Kidney (tissue), 14 donors: ENCODE measurements around the gene CELF5. TPM values are rescaled to one million over a fixed set of nuclear protein-coding genes. Genes with fewer than 3 reads are reported as not detected.
A peak's percentile ranks its signal among the peaks of the same experiment; 100 is the strongest.

Source experiments
- DNase-seq, 5 donors: peaks; one replicate each; pipeline ENCODE4 v3.0.0-alpha.2; 2013 to 2020
- FAIRE-seq: peaks from 2 replicates; lab custom pipeline; 2012; peaks lifted over from hg19 to GRCh38; lab: Jason Lieb, UNC
- H3K27ac ChIP-seq, 2 donors: one replicate each; pipeline ENCODE4 v1.7.0; 2013; ENCODE audit warnings: low read depth in 2 of 2, low read length in 2 of 2, inconsistent platforms in 1 of 2
- H3K27me3 ChIP-seq: one replicate; pipeline ENCODE4 v1.7.1; 2013; ENCODE audit warnings: low read length, inconsistent platforms; ENCODE audit not compliant: control insufficient read depth, insufficient read depth
- H3K36me3 ChIP-seq, 3 donors: one replicate each; pipeline versions ENCODE4 v1.7.0 to v1.7.1; 2013; ENCODE audit warnings: low read length in 3 of 3, control low read depth in 1 of 3, inconsistent platforms in 1 of 3; ENCODE audit not compliant: insufficient read depth in 3 of 3, control insufficient read depth in 2 of 3
- H3K4me1 ChIP-seq, 3 donors: one replicate each; pipeline versions ENCODE4 v1.7.0 to v1.7.1; 2013; ENCODE audit warnings: low read length in 3 of 3, inconsistent platforms in 1 of 3, low read depth in 1 of 3; ENCODE audit not compliant: control insufficient read depth in 2 of 3, insufficient read depth in 2 of 3
- H3K4me3 ChIP-seq, 3 donors: one replicate each; pipeline versions ENCODE4 v1.7.0 to v1.8.1; 2013; ENCODE audit warnings: low read length in 3 of 3, control low read depth in 1 of 3, inconsistent platforms in 1 of 3
- H3K9ac ChIP-seq, 3 donors: one replicate each; pipeline versions ENCODE4 v1.7.0 to v1.7.1; 2013; ENCODE audit warnings: low read length in 3 of 3, control low read depth in 1 of 3, inconsistent platforms in 1 of 3
- H3K9me3 ChIP-seq, 3 donors: one replicate each; pipeline versions ENCODE4 v1.7.0 to v1.7.1; 2013; ENCODE audit warnings: low read length in 3 of 3, control low read depth in 1 of 3, inconsistent platforms in 1 of 3; ENCODE audit not compliant: control insufficient read depth in 2 of 3, insufficient read depth in 1 of 3
- CTCF ChIP-seq: IDR thresholded peaks from 3 replicates; pipeline ENCODE4 v1.5.1; 2012; ENCODE audit warnings: mild to moderate bottlenecking, moderate library complexity, borderline replicate concordance; ENCODE audit not compliant: insufficient read depth; ENCODE audit errors: extremely low read depth
- intact Hi-C: fragments of 100-400 bp; cut with DNase I; formaldehyde crosslinking; loops from one replicate; pipeline ENCODE4 v1.11.1; 2022
- polyA plus RNA-seq: library from polyadenylated mRNA; stranded (reverse); fragments of 350-450 nt; fragmentation: Illumina TruSeq; extraction: RNeasy Lipid Tissue Mini Kit (QIAGEN cat#74804); gene quantifications from one replicate; pipeline ENCODE4 v1.2.3, GENCODE V29; 2014; ENCODE audit warnings: low read depth, low replicate concordance; ENCODE audit not compliant: insufficient read depth
- total RNA-seq: library from RNA; stranded (reverse); fragmentation: NEBNext Ultra II Directional; extraction: Animal tissue kit (Norgen Biotek cat#: 25700); gene quantifications from one replicate; pipeline ENCODE4 v1.2.1, GENCODE V29; 2021
- donor health status: control.
- donor health status: control.
- donor health status: control.
- donor health status: control.
- donor health status: control.
- donor health status: DM: yes; HTN: yes; CAD: no.
- donor health status: Normal renal cell carcinoma (clear cell type).

Gene CELF5
- total and polyA plus RNA-seq, 2 donors from 2014 or later: 0.15 to 0.38 TPM

DNA sequence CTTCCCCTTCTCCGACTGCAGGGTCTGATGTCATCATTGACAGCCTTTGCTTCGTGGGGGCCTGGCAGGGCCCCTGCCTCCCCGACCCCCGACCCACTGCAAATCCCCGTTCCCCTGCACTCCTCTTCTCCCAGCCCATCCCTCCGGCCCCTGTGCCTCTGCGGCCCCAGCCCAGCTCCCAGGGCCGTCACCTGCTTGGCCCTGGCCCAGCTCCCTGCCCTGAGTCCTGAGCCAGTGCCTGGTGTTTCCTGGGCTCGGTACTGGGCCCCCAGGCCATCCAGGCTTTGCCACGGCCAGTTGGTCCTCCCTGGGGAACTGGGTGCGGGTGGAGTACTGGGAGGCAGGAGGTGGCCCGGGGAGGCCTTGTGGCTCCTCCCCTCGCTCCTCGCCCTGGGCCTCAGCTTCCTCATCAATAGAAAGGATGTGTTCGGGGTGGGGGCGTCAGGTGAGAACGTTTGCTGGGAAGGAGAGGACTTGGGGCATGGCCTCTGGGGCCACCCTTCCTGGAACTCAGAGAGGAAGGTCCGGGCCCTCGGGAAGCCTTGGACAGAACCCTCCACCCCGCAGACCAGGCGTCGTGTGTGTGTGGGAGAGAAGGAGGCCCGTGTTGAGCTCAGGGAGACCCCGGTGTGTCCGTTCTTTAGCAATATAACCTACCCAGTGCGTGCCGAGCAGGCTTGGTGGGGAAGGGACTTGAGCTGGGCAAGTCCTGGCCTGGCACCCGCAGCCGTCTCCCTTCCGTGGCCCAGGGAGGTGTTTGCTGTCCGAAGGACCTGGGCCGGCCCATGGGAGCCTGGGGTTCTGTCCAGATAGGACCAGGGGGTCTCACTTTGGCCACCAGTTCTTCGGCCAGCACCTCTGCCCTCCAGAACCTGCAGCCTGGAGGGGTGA, 15.9 kb upstream of the CELF5 start:
- no peak overlapping the region for H3K27ac ChIP-seq
- no peak overlapping the region for H3K9ac ChIP-seq
- H3K4me3 ChIP-seq: no peak overlapping the region
- no peak for FAIRE-seq
- no peaks in the 10 kb centered on the region for H3K9me3 ChIP-seq
- H3K36me3 ChIP-seq: peaks cover 0 to 5% (median 2%) of the 10 kb centered on the region in 3 donors
- DNase-seq: peak in 1 of 5 donors; percentile 57
- TF ChIP-seq CTCF: no peak
- intact Hi-C loops: no loop called here
- no peaks in the 10 kb centered on the region for H3K4me1 ChIP-seq
- no peaks in the 10 kb centered on the region for H3K27me3 ChIP-seq

GRCh38 chr19:3210347-3211017, 14.0 kb upstream of the CELF5 start:
- no peak overlapping the region for H3K27ac ChIP-seq
- H3K9ac ChIP-seq: no peak overlapping the region
- H3K4me1 ChIP-seq: no peaks in the 10 kb centered on the region
- H3K36me3 ChIP-seq: peaks cover 0 to 5% (median 2%) of the 10 kb centered on the region in 3 donors
- no peak overlapping the region for H3K4me3 ChIP-seq
- intact Hi-C loops: no loop called here
- no peaks in the 10 kb centered on the region for H3K27me3 ChIP-seq
- FAIRE-seq (no peak), DNase-seq (peak in 4 of 5 donors; percentile 16 to 58 (median 49))
- H3K9me3 ChIP-seq: no peaks in the 10 kb centered on the region
- peak; percentile 52 for TF ChIP-seq CTCF

GRCh38 chr19:3211191-3211590, 13.3 kb upstream of the CELF5 start:
- Histone ChIP-seq H3K27ac (no peak overlapping the region), H3K9me3 (no peaks in the 10 kb centered on the region), H3K4me3 (no peak overlapping the region), H3K4me1 (no peaks in the 10 kb centered on the region), H3K36me3 (peaks cover 0 to 4% (median 2%) of the 10 kb centered on the region in 3 donors), H3K27me3 (no peaks in the 10 kb centered on the region), H3K9ac (no peak overlapping the region)
- FAIRE-seq (no peak), DNase-seq (peak in 1 of 5 donors; percentile 34)
- intact Hi-C loops: no loop called here
- no peak for TF ChIP-seq CTCF
